WTC11 (cell line): ENCODE results near the gene NR1I2. TPM values are rescaled to one million over a fixed set of nuclear protein-coding genes. Genes with fewer than 3 reads are reported as not detected.

Source experiments
- ATAC-seq: fragments of 200-7000 bp; cut with Tn5 transposase; 2 replicates; pipeline ENCODE4 v1.10.0; 2021; ENCODE audit warnings: mild to moderate bottlenecking, moderate library complexity
- CTCF ChIA-PET: fragments of 300-600 bp; sonication (Branson Sonifier 250); formaldehyde crosslinking; loops from one replicate; lab custom pipeline; 2021; ENCODE audit warnings: antibody characterized with exemption; lab: Charles Lee
- POLR2A ChIA-PET: fragments of 350-600 bp; sonication (Branson Sonifier 250); formaldehyde crosslinking; loops from one replicate; lab custom pipeline; 2021; ENCODE audit warnings: antibody characterized with exemption; lab: Charles Lee
- DNase-seq: peaks from one replicate; pipeline ENCODE4 v3.0.0; 2021; ENCODE audit warnings: low spot score
- H3K27ac Mint-ChIP-seq: 2 replicates; pipeline ENCODE4 v1.8.0; 2021; ENCODE audit warnings: mixed read lengths
- H3K27me3 Mint-ChIP-seq: 2 replicates; pipeline ENCODE4 v1.8.0; 2021; ENCODE audit warnings: low read depth, mild to moderate bottlenecking, moderate library complexity, mixed read lengths
- H3K36me3 Mint-ChIP-seq: 2 replicates; pipeline ENCODE4 v1.8.0; 2021; ENCODE audit warnings: mixed read lengths
- H3K4me1 Mint-ChIP-seq: 2 replicates; pipeline ENCODE4 v1.8.0; 2022; ENCODE audit warnings: mixed read lengths
- H3K4me3 Mint-ChIP-seq: 2 replicates; pipeline ENCODE4 v1.8.0; 2021; ENCODE audit warnings: mild to moderate bottlenecking, moderate library complexity, mixed read lengths
- H3K9me3 Mint-ChIP-seq: 2 replicates; pipeline ENCODE4 v1.8.0; 2021; ENCODE audit warnings: mixed read lengths
- ATF2 ChIP-seq: sonication (generic); formaldehyde crosslinking; IDR thresholded peaks from 2 replicates; pipeline ENCODE4 v1.8.1; 2022; ENCODE audit warnings: low read depth, missing genetic modification reagents, borderline replicate concordance
- CREB1 ChIP-seq: sonication (generic); formaldehyde crosslinking; IDR thresholded peaks from 2 replicates; pipeline ENCODE4 v1.8.0; 2023; ENCODE audit warnings: mild to moderate bottlenecking, missing genetic modification reagents
- FOXP1 ChIP-seq: sonication (generic); formaldehyde crosslinking; IDR thresholded peaks from 2 replicates; pipeline ENCODE4 v1.8.0; 2022; ENCODE audit warnings: missing genetic modification reagents, mild to moderate bottlenecking, moderate library complexity, borderline replicate concordance
- IRF2 ChIP-seq: sonication (generic); formaldehyde crosslinking; IDR thresholded peaks from 2 replicates; pipeline ENCODE4 v1.8.0; 2022; ENCODE audit warnings: low read depth, missing genetic modification reagents, borderline replicate concordance
- KAT7 ChIP-seq: sonication (generic); formaldehyde crosslinking; IDR thresholded peaks from 2 replicates; pipeline ENCODE4 v1.8.1; 2023; ENCODE audit warnings: missing genetic modification reagents, mild to moderate bottlenecking, borderline replicate concordance
- MYBL2 ChIP-seq: sonication (generic); formaldehyde crosslinking; IDR thresholded peaks from 2 replicates; pipeline ENCODE4 v1.8.1; 2023; ENCODE audit warnings: mild to moderate bottlenecking, moderate library complexity, missing genetic modification reagents
- NFATC4 ChIP-seq: fragments of 250-450 bp; sonication (Bioruptor Pico); IDR thresholded peaks from 2 replicates; pipeline ENCODE4 v1.9.0; 2021; ENCODE audit warnings: mild to moderate bottlenecking
- NR3C1 ChIP-seq: sonication (generic); formaldehyde crosslinking; conservative IDR thresholded peaks from 2 replicates; pipeline ENCODE4 v1.8.1; 2023; ENCODE audit warnings: low read depth, mild to moderate bottlenecking, missing genetic modification reagents
- SOX15 ChIP-seq: fragments of 250-450 bp; sonication (Bioruptor Pico); IDR thresholded peaks from 2 replicates; pipeline ENCODE4 v1.9.0; 2021; ENCODE audit warnings: mild to moderate bottlenecking
- SP1 ChIP-seq: sonication (generic); formaldehyde crosslinking; conservative IDR thresholded peaks from 2 replicates; pipeline ENCODE4 v1.8.1; 2022; ENCODE audit warnings: missing genetic modification reagents
- STAT6 ChIP-seq: sonication (generic); formaldehyde crosslinking; conservative IDR thresholded peaks from 2 replicates; pipeline ENCODE4 v1.8.1; 2023; ENCODE audit warnings: mild to moderate bottlenecking, low read depth, missing genetic modification reagents, moderate library complexity
- TEAD1 ChIP-seq: sonication (generic); formaldehyde crosslinking; IDR thresholded peaks from 2 replicates; pipeline ENCODE4 v1.8.0; 2022; ENCODE audit warnings: mild to moderate bottlenecking, missing genetic modification reagents
- TEAD4 ChIP-seq: sonication (generic); formaldehyde crosslinking; IDR thresholded peaks from 2 replicates; pipeline ENCODE4 v1.8.0; 2022; ENCODE audit warnings: mild to moderate bottlenecking, missing genetic modification reagents
- USF2 ChIP-seq: sonication (generic); formaldehyde crosslinking; IDR thresholded peaks from 2 replicates; pipeline ENCODE4 v1.8.1; 2023; ENCODE audit warnings: mild to moderate bottlenecking, missing genetic modification reagents, moderate library complexity
- ZNF121 ChIP-seq: sonication (generic); formaldehyde crosslinking; IDR thresholded peaks from 2 replicates; pipeline ENCODE4 v1.8.0; 2023; ENCODE audit warnings: missing genetic modification reagents
- ZNF219 ChIP-seq: sonication (generic); formaldehyde crosslinking; IDR thresholded peaks from 2 replicates; pipeline ENCODE4 v1.8.0; 2023; ENCODE audit warnings: missing genetic modification reagents, mild to moderate bottlenecking, borderline replicate concordance
- ZNF416 ChIP-seq: fragments of 250-450 bp; sonication (Bioruptor Pico); IDR thresholded peaks from 2 replicates; pipeline ENCODE4 v1.9.0; 2021; ENCODE audit warnings: mild to moderate bottlenecking, inconsistent platforms
- ZNF532 ChIP-seq: fragments of 250-450 bp; sonication (Bioruptor Pico); IDR thresholded peaks from 2 replicates; pipeline ENCODE4 v1.9.0; 2021; ENCODE audit warnings: mild to moderate bottlenecking, borderline replicate concordance
- total RNA-seq: library from RNA; stranded (reverse); gene quantifications from 3 replicates; pipeline ENCODE4 v1.2.3, GENCODE V29; 2021
- TF ChIP-seq, protein P1 (sequence below): sonication (generic); formaldehyde crosslinking; IDR thresholded peaks from 2 replicates; pipeline ENCODE4 v1.8.0; 2022; ENCODE audit warnings: mild to moderate bottlenecking, missing genetic modification reagents
- TF ChIP-seq, protein P2 (sequence below): fragments of 250-450 bp; sonication (Bioruptor Pico); IDR thresholded peaks from 2 replicates; pipeline ENCODE4 v1.8.0; 2021; ENCODE audit warnings: mild to moderate bottlenecking
- TF ChIP-seq, protein P3 (sequence below): sonication (generic); formaldehyde crosslinking; IDR thresholded peaks from 2 replicates; pipeline ENCODE4 v1.8.0; 2022; ENCODE audit warnings: mild to moderate bottlenecking, missing genetic modification reagents

The NR1I2 gene
- total RNA-seq, 1 experiment from 2014 or later: 1.7 TPM

DNA sequence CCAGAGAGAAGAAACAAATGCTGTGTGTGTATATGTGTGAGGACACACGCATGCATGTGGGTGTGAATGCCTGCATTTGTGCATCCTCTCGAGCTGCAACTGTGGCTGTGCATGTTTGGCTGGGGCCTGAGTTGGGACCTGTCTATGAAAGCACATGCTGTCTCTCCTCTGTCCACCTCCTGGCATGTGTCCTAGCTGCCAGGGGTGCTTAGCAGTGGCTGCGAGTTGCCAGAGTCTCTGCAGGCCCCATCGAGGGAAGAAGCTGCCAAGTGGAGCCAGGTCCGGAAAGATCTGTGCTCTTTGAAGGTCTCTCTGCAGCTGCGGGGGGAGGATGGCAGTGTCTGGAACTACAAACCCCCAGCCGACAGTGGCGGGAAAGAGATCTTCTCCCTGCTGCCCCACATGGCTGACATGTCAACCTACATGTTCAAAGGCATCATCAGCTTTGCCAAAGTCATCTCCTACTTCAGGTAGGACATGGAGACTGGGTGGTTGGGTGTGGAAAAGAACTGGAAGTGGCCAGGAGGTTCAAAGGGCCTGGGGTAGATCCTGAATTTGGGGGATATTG lies 30.7 kb downstream of the NR1I2 start (continued):
- TF ChIP-seq, protein P1, sequence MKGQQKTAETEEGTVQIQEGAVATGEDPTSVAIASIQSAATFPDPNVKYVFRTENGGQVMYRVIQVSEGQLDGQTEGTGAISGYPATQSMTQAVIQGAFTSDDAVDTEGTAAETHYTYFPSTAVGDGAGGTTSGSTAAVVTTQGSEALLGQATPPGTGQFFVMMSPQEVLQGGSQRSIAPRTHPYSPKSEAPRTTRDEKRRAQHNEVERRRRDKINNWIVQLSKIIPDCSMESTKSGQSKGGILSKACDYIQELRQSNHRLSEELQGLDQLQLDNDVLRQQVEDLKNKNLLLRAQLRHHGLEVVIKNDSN: no peak
- no peak for TF ChIP-seq NR3C1 (CRISPR knock-in tag)
- TF ChIP-seq, protein P2, sequence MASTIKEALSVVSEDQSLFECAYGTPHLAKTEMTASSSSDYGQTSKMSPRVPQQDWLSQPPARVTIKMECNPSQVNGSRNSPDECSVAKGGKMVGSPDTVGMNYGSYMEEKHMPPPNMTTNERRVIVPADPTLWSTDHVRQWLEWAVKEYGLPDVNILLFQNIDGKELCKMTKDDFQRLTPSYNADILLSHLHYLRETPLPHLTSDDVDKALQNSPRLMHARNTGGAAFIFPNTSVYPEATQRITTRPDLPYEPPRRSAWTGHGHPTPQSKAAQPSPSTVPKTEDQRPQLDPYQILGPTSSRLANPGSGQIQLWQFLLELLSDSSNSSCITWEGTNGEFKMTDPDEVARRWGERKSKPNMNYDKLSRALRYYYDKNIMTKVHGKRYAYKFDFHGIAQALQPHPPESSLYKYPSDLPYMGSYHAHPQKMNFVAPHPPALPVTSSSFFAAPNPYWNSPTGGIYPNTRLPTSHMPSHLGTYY: no peak
- no peak for TF ChIP-seq KAT7 (CRISPR knock-in tag)
- no peak for TF ChIP-seq TEAD1 (CRISPR knock-in tag)
- TF ChIP-seq FOXP1 (CRISPR knock-in tag): no peak
- TF ChIP-seq ATF2 (CRISPR knock-in tag): no peak
- no peak for TF ChIP-seq ZNF532 (CRISPR knock-in tag)
- TF ChIP-seq CREB1: no peak
- no peak for TF ChIP-seq IRF2 (CRISPR knock-in tag)
- TF ChIP-seq USF2 (CRISPR knock-in tag): no peak

GRCh38 chr3:119815716-119816115 lies 33.8 kb downstream of the NR1I2 start:
- no peak overlapping the region for H3K27ac Mint-ChIP-seq
- no peaks in the 10 kb centered on the region for H3K4me1 Mint-ChIP-seq
- no peaks in the 10 kb centered on the region for H3K36me3 Mint-ChIP-seq
- DNase-seq: no peak
- peaks cover 11% of the 10 kb centered on the region for H3K27me3 Mint-ChIP-seq
- no peak overlapping the region for H3K4me3 Mint-ChIP-seq
- ATAC-seq: no peak
- no peaks in the 10 kb centered on the region for H3K9me3 Mint-ChIP-seq
- POLR2A ChIA-PET: no interaction called here
- CTCF ChIA-PET: no interaction called here
- TF ChIP-seq ZNF121 (CRISPR knock-in tag): no peak
- TF ChIP-seq ZNF532 (CRISPR knock-in tag): no peak
- no peak for TF ChIP-seq MYBL2 (CRISPR knock-in tag)
- no peak for TF ChIP-seq TEAD4 (CRISPR knock-in tag)
- TF ChIP-seq SP1 (CRISPR knock-in tag): no peak
- no peak for TF ChIP-seq ZNF416 (CRISPR knock-in tag)
- no peak for TF ChIP-seq SOX15
- TF ChIP-seq, protein P3, sequence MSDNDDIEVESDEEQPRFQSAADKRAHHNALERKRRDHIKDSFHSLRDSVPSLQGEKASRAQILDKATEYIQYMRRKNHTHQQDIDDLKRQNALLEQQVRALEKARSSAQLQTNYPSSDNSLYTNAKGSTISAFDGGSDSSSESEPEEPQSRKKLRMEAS (CRISPR knock-in tag): no peak
- TF ChIP-seq CREB1: no peak
- TF ChIP-seq NFATC4 (CRISPR knock-in tag): no peak
- TF ChIP-seq STAT6 (CRISPR knock-in tag): no peak
- TF ChIP-seq ZNF219: no peak
